NT2/D1 (cell line): Measurements from ENCODE around the gene ZCCHC14.

Experiments used
- DNase-seq: peaks from one replicate; pipeline ENCODE4 v3.0.0-alpha.2; 2011; ENCODE audit warnings: low read depth, low spot score
- H3K27me3 ChIP-seq: 2 replicates; pipeline ENCODE4 v1.6.0; 2011; ENCODE audit warnings: mild to moderate bottlenecking; ENCODE audit not compliant: insufficient read length, insufficient read depth
- H3K36me3 ChIP-seq: 2 replicates; pipeline ENCODE4 v1.6.1; 2011; ENCODE audit warnings: mild to moderate bottlenecking, low read length, mixed read lengths; ENCODE audit not compliant: insufficient read depth, insufficient read length
- H3K4me1 ChIP-seq: 2 replicates; pipeline ENCODE4 v1.5.1; 2011; ENCODE audit not compliant: insufficient read depth, insufficient read length
- H3K4me3 ChIP-seq: 2 replicates; pipeline ENCODE4 v1.5.1; 2011; ENCODE audit warnings: low read depth; ENCODE audit not compliant: insufficient read length
- H3K9ac ChIP-seq: 2 replicates; pipeline ENCODE4 v1.6.0; 2011; ENCODE audit warnings: low read depth; ENCODE audit not compliant: insufficient read length
- H3K9me3 ChIP-seq: 2 replicates; pipeline ENCODE4 v1.5.1; 2011; ENCODE audit warnings: mild to moderate bottlenecking, low read length; ENCODE audit not compliant: insufficient read depth
- SUZ12 ChIP-seq: IDR thresholded peaks from 2 replicates; pipeline ENCODE4 v1.6.1; 2011; ENCODE audit not compliant: insufficient read length, insufficient read depth; ENCODE audit errors: extremely low read depth
- YY1 ChIP-seq: IDR thresholded peaks from 2 replicates; pipeline ENCODE4 v1.6.1; 2011; ENCODE audit not compliant: insufficient read length, insufficient read depth
- ZNF274 ChIP-seq: IDR thresholded peaks from 2 replicates; pipeline ENCODE4 v1.6.1; 2011; ENCODE audit warnings: mild to moderate bottlenecking, low read depth, low read length

The ZCCHC14 gene

DNA sequence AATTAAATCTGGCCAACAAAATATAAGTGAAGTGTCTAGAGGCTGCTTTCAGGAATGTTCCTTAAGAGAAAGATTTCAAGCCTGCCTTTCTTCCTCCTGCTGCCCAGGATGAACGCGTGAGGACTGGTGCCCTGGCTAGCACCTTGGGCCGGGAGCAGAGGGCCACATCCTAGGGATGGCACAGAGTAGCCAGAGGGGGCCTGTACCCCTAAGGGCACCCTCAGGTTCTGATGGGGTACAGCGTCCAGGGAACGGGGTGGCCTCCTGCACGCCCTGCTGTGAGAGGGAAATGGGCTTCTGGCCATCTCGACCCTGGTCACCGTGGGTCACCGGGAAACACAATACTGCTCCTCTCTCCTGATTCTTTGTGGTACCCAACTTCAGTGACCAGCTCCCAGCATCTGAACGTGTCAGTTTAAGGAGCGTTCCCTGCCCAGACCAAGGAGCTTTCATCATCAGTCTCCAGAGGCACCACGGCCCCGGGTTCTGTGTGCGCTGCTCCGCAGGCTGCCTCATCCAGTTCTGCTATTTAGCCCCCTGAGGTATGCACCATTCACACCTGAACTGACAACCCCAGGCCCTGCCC is 60.4 kb downstream of the ZCCHC14 start:
- Histone ChIP-seq H3K4me3 (no peak overlapping the region), H3K36me3 (peaks cover 43% of the 10 kb centered on the region), H3K27me3 (no peaks in the 10 kb centered on the region), H3K9ac (no peak overlapping the region), H3K9me3 (no peaks in the 10 kb centered on the region), H3K4me1 (peaks cover 4% of the 10 kb centered on the region)
- no peak for TF ChIP-seq SUZ12
- TF ChIP-seq YY1, result no peak
- TF ChIP-seq ZNF274, result no peak
- no peak for DNase-seq

DNA sequence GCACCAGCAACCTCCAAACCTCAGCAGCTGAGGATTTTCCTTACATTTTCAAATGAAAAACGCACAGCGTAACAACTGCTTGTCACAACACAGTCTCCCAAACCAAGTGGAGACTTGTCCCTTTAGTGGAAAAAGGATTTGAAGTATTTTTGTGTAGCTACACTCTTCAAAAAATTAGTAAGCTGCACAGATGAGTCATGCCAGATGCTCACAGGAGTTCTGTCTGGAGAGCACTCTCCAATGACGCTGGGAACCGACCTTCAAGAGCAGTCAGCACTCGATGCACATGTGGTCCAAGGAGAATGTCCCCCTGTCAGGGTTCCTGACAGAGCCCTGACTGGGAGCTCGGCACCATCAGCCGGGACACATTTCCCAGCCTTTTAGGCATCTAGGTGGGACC is 60.9 kb downstream of the ZCCHC14 start:
- TF ChIP-seq ZNF274, result no peak
- no peak for DNase-seq

DNA sequence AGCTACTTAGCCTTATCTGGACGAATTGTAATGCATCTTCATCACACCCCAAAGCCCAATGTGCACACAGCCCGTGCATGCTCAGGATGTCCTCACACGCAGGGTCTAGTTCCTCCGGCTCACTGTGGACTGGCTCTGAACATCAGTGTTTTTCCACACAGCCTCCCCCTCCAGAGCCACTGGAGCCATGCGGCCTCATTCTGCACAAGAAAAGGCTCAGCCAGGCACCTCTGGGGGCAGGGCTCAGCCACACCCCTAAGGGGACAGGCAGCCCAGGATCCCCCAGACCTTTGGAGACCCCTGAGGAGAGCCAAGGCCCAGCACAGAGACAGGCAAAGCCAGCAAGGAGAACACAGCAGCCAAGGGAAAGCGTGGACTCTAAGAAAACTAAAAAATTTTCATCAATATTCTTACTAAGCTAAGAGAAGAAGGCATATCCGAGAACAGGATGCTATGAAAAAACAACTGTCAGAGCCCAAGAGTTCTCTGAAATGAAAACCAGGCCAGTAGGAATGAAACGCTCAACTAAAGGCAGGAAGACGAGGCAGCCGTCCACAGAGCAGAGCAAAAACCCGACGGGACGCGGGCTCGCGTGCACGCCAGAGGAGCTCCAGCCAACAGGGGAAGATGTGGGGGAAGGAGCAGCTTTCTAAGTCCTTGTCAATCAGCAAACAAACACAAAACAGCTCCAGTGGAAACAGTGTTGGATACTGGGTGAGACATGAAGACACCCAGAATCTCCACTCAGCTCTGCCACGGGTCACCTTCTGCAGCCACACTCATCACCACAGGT is 66.2 kb downstream of the ZCCHC14 start:
- H3K36me3 ChIP-seq, result peaks cover 60% of the 10 kb centered on the region
- peaks cover 15% of the 10 kb centered on the region for H3K4me1 ChIP-seq
- no peak for TF ChIP-seq YY1
- no peak for TF ChIP-seq ZNF274
- TF ChIP-seq SUZ12, result no peak
- no peaks in the 10 kb centered on the region for H3K27me3 ChIP-seq
- no peak overlapping the region for H3K9ac ChIP-seq
- DNase-seq, result no peak
- no peak overlapping the region for H3K4me3 ChIP-seq
- H3K9me3 ChIP-seq, result no peaks in the 10 kb centered on the region

More for the DNA sequence above, 60.9 kb downstream of the ZCCHC14 start:
- Histone ChIP-seq H3K4me1 (peaks cover 6% of the 10 kb centered on the region), H3K9me3 (no peaks in the 10 kb centered on the region), H3K36me3 (peaks cover 45% of the 10 kb centered on the region), H3K9ac (no peak overlapping the region), H3K4me3 (no peak overlapping the region), H3K27me3 (no peaks in the 10 kb centered on the region)

- Histone ChIP-seq H3K36me3 (peaks cover 64% of the 10 kb centered on the region), H3K9ac (no peak overlapping the region), H3K9me3 (no peaks in the 10 kb centered on the region), H3K4me3 (no peak overlapping the region), H3K27me3 (no peaks in the 10 kb centered on the region), H3K4me1 (peaks cover 15% of the 10 kb centered on the region)
- TF ChIP-seq YY1 (no peak), ZNF274 (no peak), SUZ12 (no peak)
- no peak for DNase-seq
Observed at GRCh38 chr16:87425941-87426340, 66.9 kb downstream of the ZCCHC14 start.

GRCh38 chr16:87424266-87424665 is 68.6 kb downstream of the ZCCHC14 start:
- no peaks in the 10 kb centered on the region for H3K9me3 ChIP-seq
- no peak for DNase-seq
- peaks cover 15% of the 10 kb centered on the region for H3K4me1 ChIP-seq
- H3K9ac ChIP-seq, result no peak overlapping the region
- no peaks in the 10 kb centered on the region for H3K27me3 ChIP-seq
- peaks cover 65% of the 10 kb centered on the region for H3K36me3 ChIP-seq
- no peak overlapping the region for H3K4me3 ChIP-seq
- no peak for TF ChIP-seq SUZ12
- TF ChIP-seq YY1, result no peak
- no peak for TF ChIP-seq ZNF274

GRCh38 chr16:87423429-87423828 is 69.4 kb downstream of the ZCCHC14 start:
- no peaks in the 10 kb centered on the region for H3K27me3 ChIP-seq
- no peaks in the 10 kb centered on the region for H3K9me3 ChIP-seq
- H3K4me3 ChIP-seq, result no peak overlapping the region
- no peak overlapping the region for H3K9ac ChIP-seq
- peaks cover 59% of the 10 kb centered on the region for H3K36me3 ChIP-seq
- peaks cover 15% of the 10 kb centered on the region for H3K4me1 ChIP-seq
- no peak for TF ChIP-seq SUZ12
- TF ChIP-seq ZNF274, result no peak
- no peak for TF ChIP-seq YY1
- no peak for DNase-seq

GRCh38 chr16:87422106-87422505 is 70.7 kb downstream of the ZCCHC14 start:
- Histone ChIP-seq H3K9me3 (no peaks in the 10 kb centered on the region), H3K27me3 (no peaks in the 10 kb centered on the region), H3K4me1 (peaks cover 14% of the 10 kb centered on the region), H3K4me3 (no peak overlapping the region), H3K36me3 (peaks cover 72% of the 10 kb centered on the region), H3K9ac (no peak overlapping the region)
- TF ChIP-seq SUZ12 (no peak), ZNF274 (no peak), YY1 (no peak)
- DNase-seq, result no peak
